ENCODE data around the gene PRR29. TPM values are rescaled to one million over a fixed set of nuclear protein-coding genes. Genes with fewer than 3 reads are reported as not detected.

Gene PRR29
- polyA plus RNA-seq, 1 of the 3 experiments (the other 2 are of a cell fraction), result 2.7 TPM

- no peak for DNase-seq
- CTCF ChIA-PET, result interaction anchor here (1.7 to 22.7 kb wide), 4 partner anchors 17 to 374 kb away, joined by 3 to 266 read pairs (median 26); no protein-coding TSS in a partner anchor
- H3F3A ChIP-seq (replicated peaks; ENCODE audit: insufficient read depth), result no peaks in the 10 kb centered on the region
- H4K20me1 ChIP-seq (ENCODE audit: insufficient read depth), result no peaks in the 10 kb centered on the region
- H3K9me3 ChIP-seq, result no peaks in the 10 kb centered on the region
- H3K36me3 ChIP-seq (replicated peaks in 1 of 2; ENCODE audit: control insufficient read depth in 1 of 2, insufficient read depth in 2 of 2, low read length in 1 of 2), result peaks cover 11 to 67% of the 10 kb centered on the region in 2 experiments
- no peak for TF ChIP-seq NFIC (IDR thresholded peaks at IDR 0.05; ENCODE audit: borderline replicate concordance)
- no peak for TF ChIP-seq POLR2AphosphoS5 (IDR thresholded peaks at IDR 0.05; ENCODE audit: low read depth, low read length)
- no peak for TF ChIP-seq EZH2phosphoT487 (IDR thresholded peaks at IDR 0.05; ENCODE audit: borderline replicate concordance, low read depth)
- no peak for TF ChIP-seq MXI1 (IDR thresholded peaks at IDR 0.05; ENCODE audit: low read depth, low read length)
- TF ChIP-seq ELF1 (IDR thresholded peaks at IDR 0.05), result no peak
- no peak for TF ChIP-seq RAD21 (IDR thresholded peaks at IDR 0.05; ENCODE audit: low read length)
- TF ChIP-seq RCOR1 (IDR thresholded peaks at IDR 0.05; ENCODE audit: low read length), result no peak
- TF ChIP-seq CHD2 (IDR thresholded peaks at IDR 0.05; ENCODE audit: low read length, partially characterized antibody), result no peak
- no peak for TF ChIP-seq RFX5 (IDR thresholded peaks at IDR 0.05; ENCODE audit: low read length)
- no peak overlapping the region for H2AFZ ChIP-seq (ENCODE audit: low read depth)
- no peak overlapping the region for H3K27ac ChIP-seq (ENCODE audit: low read depth in 2 of 2, low read length in 1 of 2)
- H3K79me2 ChIP-seq (ENCODE audit: insufficient read depth), result no peaks in the 10 kb centered on the region
- H3K9ac ChIP-seq, result no peak overlapping the region
- no peak overlapping the region for H3K4me3 ChIP-seq (ENCODE audit: low read depth in 2 of 2, low read length in 1 of 2)
- POLR2A ChIA-PET, result no interaction called here
- H3K27me3 ChIP-seq (ENCODE audit: insufficient read depth), result no peaks in the 10 kb centered on the region
- no peak overlapping the region for H3K4me2 ChIP-seq
- WGBS (ENCODE audit: low lambda C conversion rate), result 86% methylated on average over 13 of the region's 13 CpGs
- H3K9me2 ChIP-seq, result no peaks in the 10 kb centered on the region
- no peaks in the 10 kb centered on the region for H3K4me1 ChIP-seq (ENCODE audit: control insufficient read depth in 1 of 2, insufficient read depth in 2 of 2, low read depth in 1 of 2, low read length in 1 of 2)
These were observed 47.0 kb downstream of the PRR29 start for GRCh38 chr17:64045176-64045575.

- no peak for DNase-seq
- Histone ChIP-seq H3K9me3 (no peaks in the 10 kb centered on the region), H3K9me2 (no peaks in the 10 kb centered on the region), H3K4me2 (no peak overlapping the region), H2AFZ (ENCODE audit: low read depth) (no peak overlapping the region), H3K4me1 (ENCODE audit: control insufficient read depth in 1 of 2, insufficient read depth in 2 of 2, low read depth in 1 of 2, low read length in 1 of 2) (no peaks in the 10 kb centered on the region), H4K20me1 (ENCODE audit: insufficient read depth) (no peaks in the 10 kb centered on the region), H3K27ac (ENCODE audit: low read depth in 2 of 2, low read length in 1 of 2) (no peak overlapping the region), H3K27me3 (ENCODE audit: insufficient read depth) (no peaks in the 10 kb centered on the region), H3K79me2 (ENCODE audit: insufficient read depth) (no peaks in the 10 kb centered on the region), H3K9ac (no peak overlapping the region), H3K36me3 (replicated peaks in 1 of 2; ENCODE audit: control insufficient read depth in 1 of 2, insufficient read depth in 2 of 2, low read length in 1 of 2) (peaks cover 11 to 79% of the 10 kb centered on the region in 2 experiments), H3K4me3 (ENCODE audit: low read depth in 2 of 2, low read length in 1 of 2) (no peak overlapping the region), H3F3A (replicated peaks; ENCODE audit: insufficient read depth) (no peaks in the 10 kb centered on the region)
- TF ChIP-seq CHD2 (IDR thresholded peaks at IDR 0.05; ENCODE audit: low read length, partially characterized antibody), result no peak
- no peak for TF ChIP-seq ZBTB33 (IDR thresholded peaks at IDR 0.05; ENCODE audit: borderline replicate concordance, low read depth)
- TF ChIP-seq MEF2A (IDR thresholded peaks at IDR 0.05; ENCODE audit: borderline replicate concordance, low read depth), result no peak
- no peak for TF ChIP-seq POLR2AphosphoS5 (IDR thresholded peaks at IDR 0.05; ENCODE audit: low read depth, low read length)
- no peak for TF ChIP-seq SIN3A (IDR thresholded peaks at IDR 0.05; ENCODE audit: borderline replicate concordance, low read depth, low read length)
- TF ChIP-seq FOXM1 (IDR thresholded peaks at IDR 0.05; ENCODE audit: low read depth), result no peak
- TF ChIP-seq RCOR1 (IDR thresholded peaks at IDR 0.05; ENCODE audit: low read length), result no peak
- TF ChIP-seq JUND (IDR thresholded peaks at IDR 0.05), result no peak
- ChIA-PET CTCF (interaction anchor here (1.1 to 22.7 kb wide), 6 partner anchors 15 to 233 kb away, joined by 3 to 266 read pairs (median 8); partner anchors contain the start of gene GH1), POLR2A (no interaction called here)
- 90% methylated on average over 9 of the region's 9 CpGs for WGBS (ENCODE audit: low lambda C conversion rate)
These were observed 50.7 kb downstream of the PRR29 start for GRCh38 chr17:64048805-64049204.

Data from SK-N-SH (cell line).